ENCODE measurements around the gene EDN1. TPM values are rescaled to one million over a fixed set of nuclear protein-coding genes. Genes with fewer than 3 reads are reported as not detected.
A peak's percentile ranks its signal among the peaks of the same experiment; 100 is the strongest.

EDN1 gene
- 6.7 TPM for total RNA-seq

GRCh38 chr6:12289933-12290820, at the start of gene EDN1:
TSS of gene EDN1 (plus strand) at chr6:12290361. CDS start at chr6:12290630, 269 bp downstream.
- peak; percentile 86 for DNase-seq

GRCh38 chr6:12241493-12242175, 48.5 kb upstream of the EDN1 start:
- DNase-seq: no peak

GRCh38 chr6:12243169-12243568, 47.0 kb upstream of the EDN1 start:
- no peak for DNase-seq

- DNase-seq: no peak
These were observed 44.8 kb upstream of the EDN1 start for GRCh38 chr6:12245360-12245759.

GRCh38 chr6:12245763-12246718, 44.1 kb upstream of the EDN1 start:
- no peak for DNase-seq

- DNase-seq: no peak
These were observed 43.3 kb upstream of the EDN1 start for GRCh38 chr6:12246900-12247299.

GRCh38 chr6:12249541-12250382, 40.4 kb upstream of the EDN1 start:
- no peak for DNase-seq

- no peak for DNase-seq
These were observed 39.8 kb upstream of the EDN1 start for GRCh38 chr6:12250383-12250770.

GRCh38 chr6:12254210-12254609, 36.0 kb upstream of the EDN1 start:
- DNase-seq: no peak

GRCh38 chr6:12258191-12258590, 32.0 kb upstream of the EDN1 start:
- DNase-seq: no peak

GRCh38 chr6:12258591-12259075, 31.5 kb upstream of the EDN1 start:
- DNase-seq: no peak

- DNase-seq: no peak
These were observed 29.6 kb upstream of the EDN1 start for GRCh38 chr6:12260458-12261093.

- DNase-seq: no peak
These were observed 28.7 kb upstream of the EDN1 start for GRCh38 chr6:12261502-12261901.

- DNase-seq: no peak
These were observed 27.7 kb upstream of the EDN1 start for GRCh38 chr6:12262236-12263061.

GRCh38 chr6:12263403-12263802, 26.8 kb upstream of the EDN1 start:
- DNase-seq: no peak

- no peak for DNase-seq
These were observed 25.5 kb upstream of the EDN1 start for GRCh38 chr6:12264671-12265070.

GRCh38 chr6:12265296-12265695, 24.9 kb upstream of the EDN1 start:
- no peak for DNase-seq

- no peak for DNase-seq
These were observed 24.4 kb upstream of the EDN1 start for GRCh38 chr6:12265791-12266190.

- no peak for DNase-seq
These were observed 23.6 kb upstream of the EDN1 start for GRCh38 chr6:12266571-12266970.

GRCh38 chr6:12269110-12269509, 21.1 kb upstream of the EDN1 start:
- DNase-seq: no peak

All from tongue (tissue), 2 donors.